HepG2 (cell line): ENCODE measurements around the gene DKKL1. TPM values are rescaled to one million over a fixed set of nuclear protein-coding genes. Genes with fewer than 3 reads are reported as not detected.
A peak's percentile ranks its signal among the peaks of the same experiment; 100 is the strongest.

Source experiments
- NFYB ChIP-seq: sonication (generic); formaldehyde crosslinking; IDR thresholded peaks from 2 replicates; pipeline ENCODE4 v1.4.0; 2020; ENCODE audit warnings: missing genetic modification reagents
- NONO ChIP-seq, 2 experiments: fragments of 450-650 bp in 1 of 2; sonication (generic) in 1 of 2; formaldehyde crosslinking in 1 of 2; IDR thresholded peaks in 1 of 2; conservative IDR thresholded peaks in 1 of 2; 2 replicates each; pipeline versions ENCODE4 v1.6.1 to v1.8.0; 2017 to 2022; ENCODE audit warnings: mild to moderate bottlenecking in 1 of 2, missing genetic modification reagents in 1 of 2, moderate library complexity in 1 of 2
- NR2F1 ChIP-seq, 2 experiments: fragments of 450-650 bp in 1 of 2; formaldehyde crosslinking in 1 of 2; IDR thresholded peaks; 2 replicates each; pipeline versions ENCODE4 v1.5.0 to v1.6.1; 2016 to 2020; ENCODE audit warnings: mild to moderate bottlenecking in 1 of 2, missing compliant biosample characterization in 1 of 2, missing genetic modification reagents in 1 of 2, moderate library complexity in 1 of 2
- NR3C1 ChIP-seq: sonication (generic); formaldehyde crosslinking; IDR thresholded peaks from 2 replicates; pipeline ENCODE4 v1.4.0; 2020; ENCODE audit warnings: missing genetic modification reagents
- REXO4 ChIP-seq: sonication (generic); formaldehyde crosslinking; IDR thresholded peaks from 2 replicates; pipeline ENCODE4 v1.8.0; 2022; ENCODE audit warnings: missing genetic modification reagents, mild to moderate bottlenecking, borderline replicate concordance
- SIN3B ChIP-seq: fragments of 150-350 bp; IDR thresholded peaks from 2 replicates; pipeline ENCODE4 v1.6.1; 2014; ENCODE audit warnings: low read length
- ZNF205 ChIP-seq: IDR thresholded peaks from 2 replicates; pipeline ENCODE4 v1.6.1; 2018; ENCODE audit warnings: missing biosample characterization, missing genetic modification reagents
- ZNF337 ChIP-seq: sonication (generic); formaldehyde crosslinking; IDR thresholded peaks from 2 replicates; pipeline ENCODE4 v1.5.1; 2020; ENCODE audit warnings: missing genetic modification reagents, low read depth, mild to moderate bottlenecking, borderline replicate concordance
- ZNF501 ChIP-seq: sonication (generic); formaldehyde crosslinking; IDR thresholded peaks from 2 replicates; pipeline ENCODE4 v1.5.1; 2020; ENCODE audit warnings: mild to moderate bottlenecking, moderate library complexity, missing genetic modification reagents
- ZSCAN22 ChIP-seq: sonication (generic); formaldehyde crosslinking; IDR thresholded peaks from 2 replicates; pipeline ENCODE4 v1.4.0; 2020; ENCODE audit warnings: mild to moderate bottlenecking, missing genetic modification reagents
- polyA plus RNA-seq, 8 experiments: library from polyadenylated mRNA; depleted of rRNA in 3 of 8; stranded (reverse) in 7 of 8; unstranded in 1 of 8; fragments of >200 nt; fragmentation: Illumina TruSeq in 4 of 8; extraction: Trizol in 4 of 8; gene quantifications; 2 replicates each; pipeline versions ENCODE4 v1.2.1 to v1.2.3, GENCODE V29; 2011 to 2016; ENCODE audit warnings: low read depth in 4 of 8, missing spikeins in 1 of 8, mixed read lengths in 1 of 8; ENCODE audit not compliant: insufficient read depth in 1 of 8
- total RNA-seq, 5 experiments: library from RNA; depleted of rRNA; stranded (reverse); fragments of >200 nt; fragmentation: Illumina TruSeq; extraction: Trizol; gene quantifications; 2 replicates each; pipeline ENCODE4 v1.2.3, GENCODE V29; 2016; ENCODE audit warnings: low read depth in 1 of 5
- TF ChIP-seq, protein P1 (sequence below), 2 experiments: IDR thresholded peaks; 2 replicates each; pipeline ENCODE4 v1.6.1; 2011 to 2012; ENCODE audit warnings: low read length in 2 of 2, borderline replicate concordance in 1 of 2, low read depth in 1 of 2, mild to moderate bottlenecking in 1 of 2, moderate library complexity in 1 of 2
- TF ChIP-seq, protein P2 (sequence below): sonication (generic); formaldehyde crosslinking; IDR thresholded peaks from 2 replicates; pipeline ENCODE4 v1.8.1; 2023; ENCODE audit warnings: mild to moderate bottlenecking, missing genetic modification reagents
- TF ChIP-seq, protein P3 (sequence below): sonication (generic); formaldehyde crosslinking; IDR thresholded peaks from 2 replicates; pipeline ENCODE4 v1.9.0; 2021; ENCODE audit warnings: missing genetic modification reagents, borderline replicate concordance
- TF ChIP-seq, protein P4 (sequence below): sonication (generic); formaldehyde crosslinking; conservative IDR thresholded peaks from 2 replicates; pipeline ENCODE4 v1.4.0; 2020; ENCODE audit warnings: mild to moderate bottlenecking, missing genetic modification reagents, moderate library complexity

The DKKL1 gene
- total and polyA plus RNA-seq, 2 of the 13 experiments (the other 11 are each of a cell fraction or from before 2014, with no cell fraction given): 0.30 to 0.31 TPM

DNA sequence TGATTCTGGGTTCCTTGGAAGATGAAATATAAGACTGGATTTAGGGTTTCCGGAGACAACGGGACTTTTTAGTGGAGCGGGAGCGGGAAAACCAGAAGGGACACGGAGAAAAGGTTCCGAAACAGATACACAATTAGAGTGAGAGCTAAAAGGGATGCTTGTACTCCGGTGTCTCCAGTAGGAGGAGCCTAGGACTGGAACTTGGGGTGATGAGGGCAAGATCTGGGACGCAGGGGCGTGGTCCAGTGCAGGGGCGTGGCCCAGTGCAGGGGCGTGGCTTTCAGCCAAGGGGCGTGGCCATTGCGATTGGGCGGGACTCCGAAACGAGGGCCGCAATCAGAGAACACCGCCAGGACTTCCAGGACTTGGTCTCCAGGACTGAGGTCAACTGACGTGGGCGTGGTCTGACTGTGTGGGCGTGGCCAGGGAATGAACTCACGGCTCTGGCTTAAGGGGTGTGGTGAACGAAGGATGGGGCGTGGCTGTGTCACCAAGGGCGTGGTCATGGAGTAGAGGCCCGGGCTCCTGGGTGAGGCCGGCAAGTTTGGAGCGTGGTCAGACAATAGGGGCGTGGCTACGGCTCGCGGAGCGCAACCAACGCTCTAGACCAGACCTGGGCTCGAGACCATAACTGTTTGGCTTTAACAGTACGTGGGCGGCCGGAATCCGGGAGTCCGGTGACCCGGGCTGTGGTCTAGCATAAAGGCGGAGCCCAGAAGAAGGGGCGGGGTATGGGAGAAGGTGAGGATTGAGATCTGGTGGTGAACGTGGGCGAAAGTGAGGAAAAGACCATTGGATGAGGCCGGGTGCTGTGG lies at the start of gene DKKL1 (continued):
- TF ChIP-seq, protein P1, sequence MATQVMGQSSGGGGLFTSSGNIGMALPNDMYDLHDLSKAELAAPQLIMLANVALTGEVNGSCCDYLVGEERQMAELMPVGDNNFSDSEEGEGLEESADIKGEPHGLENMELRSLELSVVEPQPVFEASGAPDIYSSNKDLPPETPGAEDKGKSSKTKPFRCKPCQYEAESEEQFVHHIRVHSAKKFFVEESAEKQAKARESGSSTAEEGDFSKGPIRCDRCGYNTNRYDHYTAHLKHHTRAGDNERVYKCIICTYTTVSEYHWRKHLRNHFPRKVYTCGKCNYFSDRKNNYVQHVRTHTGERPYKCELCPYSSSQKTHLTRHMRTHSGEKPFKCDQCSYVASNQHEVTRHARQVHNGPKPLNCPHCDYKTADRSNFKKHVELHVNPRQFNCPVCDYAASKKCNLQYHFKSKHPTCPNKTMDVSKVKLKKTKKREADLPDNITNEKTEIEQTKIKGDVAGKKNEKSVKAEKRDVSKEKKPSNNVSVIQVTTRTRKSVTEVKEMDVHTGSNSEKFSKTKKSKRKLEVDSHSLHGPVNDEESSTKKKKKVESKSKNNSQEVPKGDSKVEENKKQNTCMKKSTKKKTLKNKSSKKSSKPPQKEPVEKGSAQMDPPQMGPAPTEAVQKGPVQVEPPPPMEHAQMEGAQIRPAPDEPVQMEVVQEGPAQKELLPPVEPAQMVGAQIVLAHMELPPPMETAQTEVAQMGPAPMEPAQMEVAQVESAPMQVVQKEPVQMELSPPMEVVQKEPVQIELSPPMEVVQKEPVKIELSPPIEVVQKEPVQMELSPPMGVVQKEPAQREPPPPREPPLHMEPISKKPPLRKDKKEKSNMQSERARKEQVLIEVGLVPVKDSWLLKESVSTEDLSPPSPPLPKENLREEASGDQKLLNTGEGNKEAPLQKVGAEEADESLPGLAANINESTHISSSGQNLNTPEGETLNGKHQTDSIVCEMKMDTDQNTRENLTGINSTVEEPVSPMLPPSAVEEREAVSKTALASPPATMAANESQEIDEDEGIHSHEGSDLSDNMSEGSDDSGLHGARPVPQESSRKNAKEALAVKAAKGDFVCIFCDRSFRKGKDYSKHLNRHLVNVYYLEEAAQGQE (IDR thresholded peaks at IDR 0.05; ENCODE audit: borderline replicate concordance in 1 of 2, low read depth in 1 of 2, low read length in 2 of 2): no peak
- TF ChIP-seq NFYB (CRISPR knock-in tag) (peak; percentile 48; the same call in 1 of the 2 replicates), ZNF501 (peak; percentile 57), REXO4 (CRISPR knock-in tag) (no peak), SIN3B (no peak), ZNF337 (CRISPR knock-in tag) (no peak), ZNF205 (CRISPR knock-in tag) (no peak), NONO (IDR thresholded peaks at IDR 0.05) (no peak), NONO (CRISPR knock-in tag; conservative IDR thresholded peaks at IDR 0.05) (no peak), ZSCAN22 (CRISPR knock-in tag) (no peak), NR3C1 (no peak), NR2F1 (CRISPR knock-in tag; IDR thresholded peaks at IDR 0.05) (no peak)
- TF ChIP-seq, protein P2, sequence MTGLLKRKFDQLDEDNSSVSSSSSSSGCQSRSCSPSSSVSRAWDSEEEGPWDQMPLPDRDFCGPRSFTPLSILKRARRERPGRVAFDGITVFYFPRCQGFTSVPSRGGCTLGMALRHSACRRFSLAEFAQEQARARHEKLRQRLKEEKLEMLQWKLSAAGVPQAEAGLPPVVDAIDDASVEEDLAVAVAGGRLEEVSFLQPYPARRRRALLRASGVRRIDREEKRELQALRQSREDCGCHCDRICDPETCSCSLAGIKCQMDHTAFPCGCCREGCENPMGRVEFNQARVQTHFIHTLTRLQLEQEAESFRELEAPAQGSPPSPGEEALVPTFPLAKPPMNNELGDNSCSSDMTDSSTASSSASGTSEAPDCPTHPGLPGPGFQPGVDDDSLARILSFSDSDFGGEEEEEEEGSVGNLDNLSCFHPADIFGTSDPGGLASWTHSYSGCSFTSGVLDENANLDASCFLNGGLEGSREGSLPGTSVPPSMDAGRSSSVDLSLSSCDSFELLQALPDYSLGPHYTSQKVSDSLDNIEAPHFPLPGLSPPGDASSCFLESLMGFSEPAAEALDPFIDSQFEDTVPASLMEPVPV (CRISPR knock-in tag): no peak
- TF ChIP-seq, protein P3, sequence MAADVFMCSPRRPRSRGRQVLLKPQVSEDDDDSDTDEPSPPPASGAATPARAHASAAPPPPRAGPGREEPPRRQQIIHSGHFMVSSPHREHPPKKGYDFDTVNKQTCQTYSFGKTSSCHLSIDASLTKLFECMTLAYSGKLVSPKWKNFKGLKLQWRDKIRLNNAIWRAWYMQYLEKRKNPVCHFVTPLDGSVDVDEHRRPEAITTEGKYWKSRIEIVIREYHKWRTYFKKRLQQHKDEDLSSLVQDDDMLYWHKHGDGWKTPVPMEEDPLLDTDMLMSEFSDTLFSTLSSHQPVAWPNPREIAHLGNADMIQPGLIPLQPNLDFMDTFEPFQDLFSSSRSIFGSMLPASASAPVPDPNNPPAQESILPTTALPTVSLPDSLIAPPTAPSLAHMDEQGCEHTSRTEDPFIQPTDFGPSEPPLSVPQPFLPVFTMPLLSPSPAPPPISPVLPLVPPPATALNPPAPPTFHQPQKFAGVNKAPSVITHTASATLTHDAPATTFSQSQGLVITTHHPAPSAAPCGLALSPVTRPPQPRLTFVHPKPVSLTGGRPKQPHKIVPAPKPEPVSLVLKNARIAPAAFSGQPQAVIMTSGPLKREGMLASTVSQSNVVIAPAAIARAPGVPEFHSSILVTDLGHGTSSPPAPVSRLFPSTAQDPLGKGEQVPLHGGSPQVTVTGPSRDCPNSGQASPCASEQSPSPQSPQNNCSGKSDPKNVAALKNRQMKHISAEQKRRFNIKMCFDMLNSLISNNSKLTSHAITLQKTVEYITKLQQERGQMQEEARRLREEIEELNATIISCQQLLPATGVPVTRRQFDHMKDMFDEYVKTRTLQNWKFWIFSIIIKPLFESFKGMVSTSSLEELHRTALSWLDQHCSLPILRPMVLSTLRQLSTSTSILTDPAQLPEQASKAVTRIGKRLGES (CRISPR knock-in tag): no peak
- TF ChIP-seq, protein P4, sequence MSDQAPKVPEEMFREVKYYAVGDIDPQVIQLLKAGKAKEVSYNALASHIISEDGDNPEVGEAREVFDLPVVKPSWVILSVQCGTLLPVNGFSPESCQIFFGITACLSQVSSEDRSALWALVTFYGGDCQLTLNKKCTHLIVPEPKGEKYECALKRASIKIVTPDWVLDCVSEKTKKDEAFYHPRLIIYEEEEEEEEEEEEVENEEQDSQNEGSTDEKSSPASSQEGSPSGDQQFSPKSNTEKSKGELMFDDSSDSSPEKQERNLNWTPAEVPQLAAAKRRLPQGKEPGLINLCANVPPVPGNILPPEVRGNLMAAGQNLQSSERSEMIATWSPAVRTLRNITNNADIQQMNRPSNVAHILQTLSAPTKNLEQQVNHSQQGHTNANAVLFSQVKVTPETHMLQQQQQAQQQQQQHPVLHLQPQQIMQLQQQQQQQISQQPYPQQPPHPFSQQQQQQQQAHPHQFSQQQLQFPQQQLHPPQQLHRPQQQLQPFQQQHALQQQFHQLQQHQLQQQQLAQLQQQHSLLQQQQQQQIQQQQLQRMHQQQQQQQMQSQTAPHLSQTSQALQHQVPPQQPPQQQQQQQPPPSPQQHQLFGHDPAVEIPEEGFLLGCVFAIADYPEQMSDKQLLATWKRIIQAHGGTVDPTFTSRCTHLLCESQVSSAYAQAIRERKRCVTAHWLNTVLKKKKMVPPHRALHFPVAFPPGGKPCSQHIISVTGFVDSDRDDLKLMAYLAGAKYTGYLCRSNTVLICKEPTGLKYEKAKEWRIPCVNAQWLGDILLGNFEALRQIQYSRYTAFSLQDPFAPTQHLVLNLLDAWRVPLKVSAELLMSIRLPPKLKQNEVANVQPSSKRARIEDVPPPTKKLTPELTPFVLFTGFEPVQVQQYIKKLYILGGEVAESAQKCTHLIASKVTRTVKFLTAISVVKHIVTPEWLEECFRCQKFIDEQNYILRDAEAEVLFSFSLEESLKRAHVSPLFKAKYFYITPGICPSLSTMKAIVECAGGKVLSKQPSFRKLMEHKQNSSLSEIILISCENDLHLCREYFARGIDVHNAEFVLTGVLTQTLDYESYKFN: peak; percentile 35; the same call in 1 of the 2 replicates
